Measurements from ENCODE around the gene CEP57.
"Not testable (repeated sequence)": the region's sequence is repeated elsewhere in the genome, so short reads cannot be mapped to it uniquely, and the experiment has no call there.

CEP57 gene

DNA sequence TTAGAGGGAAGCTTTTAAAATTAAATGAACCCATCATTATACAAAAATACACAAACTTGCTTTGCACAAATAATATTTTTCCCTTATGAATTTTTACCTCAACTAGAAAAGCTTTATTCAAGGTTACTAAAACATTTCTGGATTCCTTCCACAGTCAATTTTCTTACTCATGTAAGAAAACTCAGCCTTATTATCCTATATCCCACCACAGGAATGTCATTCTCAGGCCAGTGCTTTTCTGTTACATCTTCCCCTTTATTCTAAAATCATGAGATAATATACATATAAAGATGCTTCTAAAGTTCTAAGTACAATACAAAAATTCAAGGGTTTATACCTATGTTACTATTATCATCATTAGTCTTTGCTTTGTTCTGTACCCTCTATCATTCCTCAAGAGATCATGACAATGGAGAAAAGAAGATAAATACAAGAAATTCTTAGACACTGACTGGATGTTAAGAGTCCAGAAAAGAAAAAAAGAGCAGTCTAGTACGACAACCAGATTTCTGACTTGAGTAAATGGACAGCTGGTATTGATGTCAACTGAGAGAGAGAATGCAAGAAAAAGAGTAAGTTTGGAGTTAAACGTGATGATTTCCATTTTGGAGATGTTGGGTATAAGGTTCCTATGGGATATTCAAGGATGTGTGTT lies 73.3 kb downstream of the CEP57 start:
- DNase-seq, result no peak

DNA sequence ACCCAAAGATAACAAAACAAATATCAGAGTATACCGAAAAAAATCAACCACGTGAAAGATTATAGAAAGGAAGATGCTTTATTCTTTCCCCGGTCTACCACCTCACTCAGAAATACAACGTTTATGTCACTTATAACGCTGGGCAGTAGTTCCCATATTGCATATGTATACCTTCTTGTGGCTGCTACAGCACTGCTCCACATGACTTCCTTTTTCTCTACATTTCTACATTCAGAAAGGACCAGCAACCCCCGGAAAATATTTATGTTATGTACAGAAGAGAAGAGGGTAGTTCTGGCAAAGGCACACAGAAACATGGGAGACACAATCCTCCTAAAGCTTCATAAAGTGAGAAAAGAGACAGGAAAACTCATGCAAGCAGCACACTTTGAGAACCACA lies 76.8 kb downstream of the CEP57 start:
- no peak for DNase-seq

DNA sequence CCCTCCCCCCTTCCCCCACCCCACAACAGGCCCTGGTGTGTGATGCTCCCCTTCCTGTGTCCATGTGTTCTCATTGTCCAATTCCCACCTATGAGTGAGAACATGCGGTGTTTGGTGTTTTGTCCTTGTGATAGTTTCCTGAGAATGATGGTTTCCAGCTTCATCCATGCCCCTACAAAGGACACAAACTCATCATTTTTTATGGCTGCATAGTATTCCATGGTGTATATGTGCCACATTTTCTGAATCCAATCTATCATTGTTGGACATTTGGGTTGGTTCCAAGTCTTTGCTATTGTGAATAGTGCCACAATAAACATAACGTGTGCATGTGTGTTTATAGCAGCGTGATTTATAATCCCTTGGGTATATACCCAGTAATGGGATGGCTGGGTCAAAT lies 80.6 kb downstream of the CEP57 start:
- DNase-seq, result not testable (repeated sequence)

DNA sequence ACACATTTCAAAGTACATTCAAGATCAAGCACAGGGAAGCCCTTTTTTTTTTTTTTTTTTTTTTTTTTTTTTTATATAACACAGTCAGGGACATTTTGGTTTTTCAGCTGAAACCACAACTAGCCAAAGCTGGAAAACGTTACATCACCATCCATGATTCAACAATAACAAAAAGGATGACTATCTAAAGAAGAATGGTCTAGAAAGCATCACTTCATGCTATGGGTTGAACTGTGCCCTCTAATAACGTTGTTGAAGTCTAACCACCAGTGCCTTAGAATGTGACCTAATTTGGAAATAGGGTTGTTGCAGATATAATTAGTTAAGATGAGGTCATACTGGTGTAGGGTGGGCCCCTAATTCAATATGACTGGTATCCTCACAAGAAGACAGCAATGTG lies 87.0 kb downstream of the CEP57 start:
- DNase-seq, result no peak
